Bronchial smooth muscle cell (primary cell): ENCODE results near the gene INF2. TPM values are rescaled to one million over a fixed set of nuclear protein-coding genes. Genes with fewer than 3 reads are reported as not detected.

ENCODE experiments used
- total RNA-seq: library from RNA; depleted of rRNA; stranded (reverse); fragments of >200 nt; gene quantifications from 2 replicates; pipeline ENCODE4 v1.2.1, GENCODE V29; 2014

The INF2 gene
- 25.5 and 26.4 TPM in 2 replicates for total RNA-seq

DNA sequence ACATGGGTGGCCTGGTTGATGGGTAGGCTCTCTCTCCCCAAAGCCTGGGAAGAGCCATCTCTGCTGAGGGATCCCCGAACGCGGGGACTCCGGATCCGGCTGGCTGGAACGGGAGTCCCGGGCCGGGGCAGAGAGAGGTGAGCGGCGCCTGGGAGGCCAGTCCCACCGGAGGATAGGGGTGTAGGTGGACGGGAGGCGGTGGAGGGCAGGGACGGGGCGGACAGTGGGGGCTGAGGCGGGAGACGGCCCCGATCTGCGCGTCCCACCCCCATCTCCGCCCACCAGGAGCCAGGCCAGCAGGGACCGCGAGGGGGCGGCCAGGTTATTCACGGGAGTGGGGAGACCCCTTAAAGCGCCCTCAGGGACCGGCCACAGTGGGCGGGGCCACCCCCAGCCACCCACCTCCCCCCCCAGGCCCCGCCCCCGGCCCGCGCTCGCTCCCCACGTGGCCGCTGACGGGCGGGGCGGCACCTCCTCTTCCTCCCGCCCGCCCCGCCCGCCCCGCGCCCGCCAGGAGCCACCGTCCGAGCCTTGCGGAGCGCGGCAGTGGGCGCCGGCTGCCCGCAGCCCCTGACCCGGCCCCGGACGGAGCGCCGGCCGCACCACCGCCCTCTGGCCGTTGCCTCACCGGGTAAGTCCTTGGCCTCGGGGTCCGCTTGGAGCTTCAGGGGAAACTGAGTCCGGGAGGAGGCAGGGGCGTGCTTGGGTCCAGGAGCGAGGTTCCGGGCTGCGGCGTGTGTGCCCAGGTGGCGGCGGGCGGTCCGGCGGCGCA lies at the start of gene INF2:
Gene INF2, plus strand, starts transcription at position 510 of the 772 bp plus-strand sequence. CDS start 11,748 bp downstream, outside the sequence.

DNA sequence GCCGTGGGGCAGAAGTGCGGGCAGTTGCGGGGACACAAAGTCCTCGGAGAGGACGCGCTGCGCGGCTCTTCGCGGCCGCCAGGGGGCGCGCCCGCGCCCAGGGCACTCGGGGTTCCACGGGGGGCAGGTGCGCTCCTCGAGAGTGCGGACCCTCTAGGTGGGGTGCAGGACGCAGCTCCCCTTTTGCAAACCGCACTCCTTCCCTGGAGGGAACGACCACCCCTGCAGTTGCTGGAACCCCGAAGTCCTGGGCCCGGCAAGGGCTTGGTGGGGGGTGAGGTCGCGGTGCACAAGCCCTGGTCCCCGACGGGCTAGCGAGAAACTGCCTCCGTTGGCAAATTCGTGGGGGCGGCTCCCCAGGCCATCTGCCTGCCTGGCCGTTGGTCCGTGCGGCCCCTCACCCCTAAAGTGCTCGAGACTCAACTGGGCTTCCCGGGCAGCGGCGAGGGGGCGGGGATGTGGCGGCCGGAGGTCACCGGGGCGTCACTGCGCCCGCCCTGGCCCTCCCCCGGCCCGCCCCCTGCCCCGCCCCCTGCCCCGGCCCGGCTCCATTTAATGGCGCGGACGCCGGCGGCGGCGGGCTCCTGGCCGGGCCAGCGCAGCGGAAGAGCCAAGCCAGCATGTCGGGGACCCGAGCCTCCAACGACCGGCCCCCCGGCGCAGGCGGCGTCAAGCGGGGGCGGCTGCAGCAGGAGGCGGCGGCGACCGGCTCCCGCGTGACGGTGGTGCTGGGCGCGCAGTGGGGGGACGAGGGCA lies 34.4 kb downstream of the INF2 start, which contains the start of gene ADSS1:
Gene ADSS1, plus strand, starts transcription at position 579 of the 756 bp plus-strand sequence. Its CDS starts 42 bp downstream, at position 621.

DNA sequence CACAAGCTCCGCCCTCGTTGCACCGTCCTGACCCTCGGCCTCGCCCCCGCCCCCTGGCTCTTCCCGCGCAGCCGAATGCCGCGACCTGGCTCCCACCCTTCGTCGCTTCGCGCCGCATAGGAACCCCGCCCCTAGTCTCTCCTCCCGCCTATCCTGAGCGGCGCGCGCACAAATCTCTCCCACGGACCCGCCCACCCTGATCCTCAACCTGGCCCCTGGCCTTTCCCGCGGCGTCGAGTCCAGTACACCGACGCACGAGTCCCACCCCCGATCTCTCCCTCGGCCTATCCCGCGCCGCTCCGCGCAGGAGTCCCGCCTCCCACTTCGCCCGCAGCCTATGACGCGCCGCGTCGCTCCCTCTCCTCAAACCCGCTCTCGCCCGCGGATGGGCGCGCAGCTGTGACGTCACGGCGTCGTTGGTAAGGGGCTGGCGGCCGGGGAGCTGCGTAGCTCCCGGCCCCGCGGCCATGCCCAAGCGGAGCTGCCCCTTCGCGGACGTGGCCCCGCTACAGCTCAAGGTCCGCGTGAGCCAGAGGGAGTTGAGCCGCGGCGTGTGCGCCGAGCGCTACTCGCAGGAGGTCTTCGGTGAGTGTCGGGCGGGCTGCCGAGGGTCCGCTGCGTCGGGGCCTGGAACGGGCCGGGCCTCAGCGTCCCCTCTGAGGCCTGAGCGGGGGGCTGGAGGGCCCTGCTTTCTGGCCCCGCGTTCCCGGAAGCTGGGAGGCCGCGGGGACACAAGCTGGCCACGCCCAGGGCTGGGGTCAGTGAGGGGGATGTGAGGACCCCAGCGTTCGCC lies 63.5 kb downstream of the INF2 start, which contains the start of gene SIVA1:
Gene SIVA1, plus strand, starts transcription at position 413 of the 793 bp plus-strand sequence. Its CDS starts 55 bp downstream, at position 468.

Other genes starting within 250 kb of the INF2 start
- not detected in 2 replicates for gene C14orf180, start 109.9 kb upstream of the INF2 start, total RNA-seq
- 0.52 TPM in 1 of 2 replicates, not detected in the other for gene TMEM179, start 84.8 kb upstream of the INF2 start, total RNA-seq
- 6.9 and 9.2 TPM in 2 replicates for gene ADSS1, start 34.6 kb downstream of the INF2 start, total RNA-seq
- gene SIVA1, start 63.5 kb downstream of the INF2 start, total RNA-seq: 65.9 and 68.1 TPM in 2 replicates
- 144 and 170 TPM in 2 replicates for gene AKT1, start 106.1 kb downstream of the INF2 start, total RNA-seq
- 1.5 and 2.2 TPM in 2 replicates for gene ZBTB42, start 111.5 kb downstream of the INF2 start, total RNA-seq
- 7.1 and 8.2 TPM in 2 replicates for gene CEP170B, start 175.7 kb downstream of the INF2 start, total RNA-seq
- gene PLD4, start 235.3 kb downstream of the INF2 start, total RNA-seq: under 0.01 and 0.09 TPM in 2 replicates